AG04450 (cell line): ENCODE data around the gene IL18. TPM values are rescaled to one million over a fixed set of nuclear protein-coding genes. Genes with fewer than 3 reads are reported as not detected.

ENCODE experiments used
- CTCF ChIA-PET: fragments of 300-600, 350-600 bp; formaldehyde crosslinking; extraction: SDS; loops from one replicate; lab custom pipeline; 2022; ENCODE audit warnings: antibody characterized with exemption, inconsistent platforms; lab: Charles Lee
- POLR2A ChIA-PET: fragments of 350-600 bp; formaldehyde crosslinking; extraction: SDS; loops from one replicate; lab custom pipeline; 2021; ENCODE audit warnings: antibody characterized with exemption, inconsistent platforms; lab: Yijun Ruan, JAX
- DNase-seq: peaks from one replicate; pipeline ENCODE4 v3.0.0-alpha.2; 2011; ENCODE audit warnings: low read depth, low spot score
- H3K27ac ChIP-seq: one replicate; pipeline ENCODE4 v1.5.1; 2012; ENCODE audit warnings: low read depth, low read length, control low read depth
- H3K27me3 ChIP-seq: one replicate; pipeline ENCODE4 v1.6.0; 2012; ENCODE audit warnings: low read length; ENCODE audit not compliant: control insufficient read depth, insufficient read depth
- H3K4me3 ChIP-seq: 2 replicates; pipeline ENCODE4 v1.5.1; 2011; ENCODE audit warnings: mild to moderate bottlenecking, low read depth, low read length, control low read depth
- H3K9me3 ChIP-seq: 2 replicates; pipeline ENCODE4 v1.5.1; 2012; ENCODE audit warnings: low read length; ENCODE audit not compliant: control insufficient read depth, insufficient read depth
- polyA plus RNA-seq: library from polyadenylated mRNA; depleted of rRNA; stranded (reverse); fragments of >200 nt; gene quantifications from 2 replicates; pipeline ENCODE4 v1.2.3, GENCODE V29; 2011
- TF ChIP-seq, protein P1 (sequence below): IDR thresholded peaks from 2 replicates; pipeline ENCODE4 v1.5.1; 2011; ENCODE audit warnings: low read depth, low read length, control low read depth, inconsistent platforms

IL18 gene
- polyA plus RNA-seq, 1 experiment, result 0.46 TPM

DNA sequence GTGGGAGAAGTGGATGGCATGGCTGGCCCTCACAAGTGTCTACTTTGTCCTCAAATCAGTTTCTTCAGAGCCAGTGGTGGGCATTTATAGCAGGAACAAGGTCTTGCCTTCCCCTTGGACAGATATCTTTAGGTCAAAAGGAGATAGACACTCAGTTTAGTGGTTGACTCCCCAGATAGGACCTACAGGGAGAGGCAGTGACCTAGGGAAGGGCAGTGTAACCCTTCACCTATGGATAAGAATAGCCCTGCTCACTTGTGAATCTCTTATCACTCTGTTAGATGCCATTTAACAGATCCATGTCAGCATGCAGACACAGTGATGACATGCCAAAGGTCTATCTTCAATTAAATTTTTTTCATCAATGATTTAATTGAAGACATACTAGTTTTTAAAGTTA is 22.4 kb upstream of the IL18 start:
- no peak for DNase-seq
- TF ChIP-seq, protein P1, sequence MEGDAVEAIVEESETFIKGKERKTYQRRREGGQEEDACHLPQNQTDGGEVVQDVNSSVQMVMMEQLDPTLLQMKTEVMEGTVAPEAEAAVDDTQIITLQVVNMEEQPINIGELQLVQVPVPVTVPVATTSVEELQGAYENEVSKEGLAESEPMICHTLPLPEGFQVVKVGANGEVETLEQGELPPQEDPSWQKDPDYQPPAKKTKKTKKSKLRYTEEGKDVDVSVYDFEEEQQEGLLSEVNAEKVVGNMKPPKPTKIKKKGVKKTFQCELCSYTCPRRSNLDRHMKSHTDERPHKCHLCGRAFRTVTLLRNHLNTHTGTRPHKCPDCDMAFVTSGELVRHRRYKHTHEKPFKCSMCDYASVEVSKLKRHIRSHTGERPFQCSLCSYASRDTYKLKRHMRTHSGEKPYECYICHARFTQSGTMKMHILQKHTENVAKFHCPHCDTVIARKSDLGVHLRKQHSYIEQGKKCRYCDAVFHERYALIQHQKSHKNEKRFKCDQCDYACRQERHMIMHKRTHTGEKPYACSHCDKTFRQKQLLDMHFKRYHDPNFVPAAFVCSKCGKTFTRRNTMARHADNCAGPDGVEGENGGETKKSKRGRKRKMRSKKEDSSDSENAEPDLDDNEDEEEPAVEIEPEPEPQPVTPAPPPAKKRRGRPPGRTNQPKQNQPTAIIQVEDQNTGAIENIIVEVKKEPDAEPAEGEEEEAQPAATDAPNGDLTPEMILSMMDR, result no peak
- Histone ChIP-seq H3K27me3 (no peaks in the 10 kb centered on the region), H3K4me3 (no peak overlapping the region), H3K27ac (no peak overlapping the region), H3K9me3 (no peaks in the 10 kb centered on the region; the same call in 1 of the 2 replicates)
- POLR2A ChIA-PET, result no interaction called here
- CTCF ChIA-PET, result interaction anchor here (2.0 kb wide), 1 partner anchor 11 kb away, joined by 6 read pairs; the partner anchor contains the start of gene BCO2

DNA sequence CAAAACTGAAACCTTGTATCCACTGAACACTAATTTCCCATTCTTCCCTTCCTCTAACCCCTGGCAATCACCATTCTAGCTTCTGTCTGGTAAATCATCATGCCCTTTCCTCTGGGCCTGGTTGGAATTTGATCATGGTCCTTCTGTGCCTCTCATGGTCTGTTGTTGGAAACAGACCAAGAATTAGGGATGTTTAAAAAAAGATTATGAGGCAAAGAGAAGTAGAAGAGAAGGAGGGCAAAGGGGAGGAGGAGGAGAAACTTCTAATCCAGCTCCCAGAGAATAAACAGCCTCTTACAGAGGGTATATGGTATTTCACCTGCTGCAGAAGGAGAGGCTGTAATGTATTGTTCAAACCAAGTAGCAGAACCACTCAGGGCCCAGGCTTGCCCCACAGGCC is 22.0 kb upstream of the IL18 start:
- CTCF ChIA-PET, result interaction anchor here (0.6 to 2.0 kb wide), 3 partner anchors 10 to 84 kb away, joined by 3 to 6 read pairs (median 4); partner anchors contain the start of gene BCO2
- Histone ChIP-seq H3K9me3 (no peaks in the 10 kb centered on the region; the same call in 1 of the 2 replicates), H3K27me3 (no peaks in the 10 kb centered on the region), H3K27ac (no peak overlapping the region), H3K4me3 (no peak overlapping the region)
- POLR2A ChIA-PET, result no interaction called here
- no peak for DNase-seq
- TF ChIP-seq, protein P1, result no peak

DNA sequence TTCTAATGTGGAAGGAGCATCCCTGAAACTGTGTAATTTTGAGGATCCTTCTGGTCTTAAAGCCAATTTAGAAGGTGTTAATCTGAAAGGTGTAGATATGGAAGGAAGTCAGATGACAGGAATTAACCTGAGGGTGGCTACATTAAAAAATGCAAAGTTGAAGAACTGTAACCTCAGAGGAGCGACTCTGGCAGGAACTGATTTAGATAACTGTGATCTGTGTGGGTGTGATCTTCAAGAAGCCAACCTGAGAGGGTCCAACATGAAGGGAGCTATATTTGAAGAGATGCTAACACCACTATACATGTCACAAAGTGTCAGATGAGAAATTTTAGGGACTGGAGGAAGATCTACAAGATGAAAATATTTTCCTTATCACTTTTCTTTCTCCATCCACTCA is 19.0 kb upstream of the IL18 start:
- Histone ChIP-seq H3K4me3 (no peak overlapping the region), H3K27me3 (no peaks in the 10 kb centered on the region), H3K27ac (no peak overlapping the region), H3K9me3 (no peaks in the 10 kb centered on the region; the same call in 1 of the 2 replicates)
- TF ChIP-seq, protein P1, result no peak
- ChIA-PET POLR2A (no interaction called here), CTCF (no interaction called here)
- DNase-seq, result no peak

DNA sequence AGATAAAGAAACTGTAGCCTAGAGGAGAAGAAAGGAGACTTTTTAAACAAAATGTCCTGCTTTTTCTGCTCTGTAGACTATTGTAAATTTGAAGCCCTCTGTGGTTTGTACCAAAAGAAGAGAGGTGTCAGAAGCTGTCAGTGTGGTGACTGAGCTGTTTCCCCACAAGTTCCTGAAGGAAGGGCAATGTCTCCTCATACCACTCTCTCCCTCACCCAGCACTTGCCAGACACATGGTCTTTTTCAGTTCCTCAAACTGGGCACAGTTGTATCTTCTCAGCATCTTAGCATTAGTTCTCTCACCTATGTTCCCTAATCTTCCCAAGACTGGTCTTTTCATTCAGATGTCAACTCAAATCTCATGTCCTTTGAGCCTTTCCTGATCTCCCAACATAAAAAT is 15.7 kb upstream of the IL18 start:
- ChIA-PET CTCF (no interaction called here), POLR2A (no interaction called here)
- TF ChIP-seq, protein P1, result no peak
- Histone ChIP-seq H3K27ac (no peak overlapping the region), H3K27me3 (no peaks in the 10 kb centered on the region), H3K4me3 (no peak overlapping the region), H3K9me3 (no peaks in the 10 kb centered on the region; the same call in 1 of the 2 replicates)
- no peak for DNase-seq

DNA sequence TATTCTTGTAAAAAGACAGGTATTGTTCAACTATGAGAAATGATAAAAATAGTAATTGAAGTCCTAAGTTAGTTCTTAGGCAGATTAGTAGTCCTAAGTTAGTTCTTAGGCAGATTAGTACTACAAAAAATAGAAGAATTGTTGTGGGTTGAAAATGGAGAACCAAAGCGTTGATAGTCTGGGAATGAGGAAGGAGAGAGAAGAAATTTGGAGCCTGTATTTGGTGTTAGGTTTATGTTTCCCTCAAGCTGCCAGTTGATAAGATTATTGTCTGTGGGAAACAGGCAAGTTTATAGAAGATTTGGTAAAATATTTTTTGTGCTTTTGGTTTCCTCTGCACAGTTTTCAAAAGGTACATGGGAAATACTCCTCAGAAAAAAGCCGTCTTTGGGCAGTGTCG is 15.0 kb upstream of the IL18 start:
- no peaks in the 10 kb centered on the region for H3K27me3 ChIP-seq
- no peak overlapping the region for H3K4me3 ChIP-seq
- no peaks in the 10 kb centered on the region; the same call in 1 of the 2 replicates for H3K9me3 ChIP-seq
- CTCF ChIA-PET, result interaction anchor here (0.7 to 3.8 kb wide), 2 partner anchors 40 to 66 kb away, joined by 3 to 35 read pairs; no protein-coding TSS in a partner anchor
- no peak for DNase-seq
- TF ChIP-seq, protein P1, result no peak
- POLR2A ChIA-PET, result no interaction called here
- no peak overlapping the region for H3K27ac ChIP-seq
